ENCODE data around the gene ITPK1.
"Not testable (repeated sequence)": the region's sequence is repeated elsewhere in the genome, so short reads cannot be mapped to it uniquely, and the experiment has no call there.

Gene ITPK1

DNA sequence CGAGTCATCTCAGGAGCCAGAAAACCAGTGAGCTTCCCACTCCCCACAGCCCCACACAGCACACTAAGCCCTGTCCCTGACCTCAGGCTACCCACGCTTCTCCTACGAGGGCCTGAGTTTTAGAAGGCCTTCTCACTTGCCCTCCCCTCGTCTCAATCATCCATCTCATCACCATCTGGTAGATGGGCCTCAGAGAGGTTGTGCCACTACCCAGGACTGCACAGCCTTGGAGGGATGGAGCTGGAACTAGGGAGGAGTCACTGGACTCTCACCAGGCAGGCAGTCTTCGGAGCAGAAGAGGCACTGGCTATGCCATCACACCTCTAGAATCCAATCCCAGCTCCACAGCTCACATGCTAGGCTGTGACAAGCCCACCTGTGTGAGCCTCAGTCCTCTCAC lies 52.3 kb downstream of the ITPK1 start:
- H3K27ac ChIP-seq (ENCODE audit: low read length) = no peak overlapping the region
- H3K4me2 ChIP-seq (ENCODE audit: insufficient read depth, low read length) = no peak overlapping the region
- H3K9me3 ChIP-seq (ENCODE audit: insufficient read depth, low read length, severe bottlenecking) = no peaks in the 10 kb centered on the region
- peaks cover 2% of the 10 kb centered on the region; the same call in 1 of the 2 replicates for H3K79me2 ChIP-seq (ENCODE audit: insufficient read depth, low read length)
- H3K4me1 ChIP-seq (ENCODE audit: insufficient read depth, low read length) = peaks cover 17% of the 10 kb centered on the region
- no peak for TF ChIP-seq EZH2 (IDR thresholded peaks at IDR 0.05; ENCODE audit: borderline replicate concordance, low read depth, low read length, severe bottlenecking)
- TF ChIP-seq, protein P1, sequence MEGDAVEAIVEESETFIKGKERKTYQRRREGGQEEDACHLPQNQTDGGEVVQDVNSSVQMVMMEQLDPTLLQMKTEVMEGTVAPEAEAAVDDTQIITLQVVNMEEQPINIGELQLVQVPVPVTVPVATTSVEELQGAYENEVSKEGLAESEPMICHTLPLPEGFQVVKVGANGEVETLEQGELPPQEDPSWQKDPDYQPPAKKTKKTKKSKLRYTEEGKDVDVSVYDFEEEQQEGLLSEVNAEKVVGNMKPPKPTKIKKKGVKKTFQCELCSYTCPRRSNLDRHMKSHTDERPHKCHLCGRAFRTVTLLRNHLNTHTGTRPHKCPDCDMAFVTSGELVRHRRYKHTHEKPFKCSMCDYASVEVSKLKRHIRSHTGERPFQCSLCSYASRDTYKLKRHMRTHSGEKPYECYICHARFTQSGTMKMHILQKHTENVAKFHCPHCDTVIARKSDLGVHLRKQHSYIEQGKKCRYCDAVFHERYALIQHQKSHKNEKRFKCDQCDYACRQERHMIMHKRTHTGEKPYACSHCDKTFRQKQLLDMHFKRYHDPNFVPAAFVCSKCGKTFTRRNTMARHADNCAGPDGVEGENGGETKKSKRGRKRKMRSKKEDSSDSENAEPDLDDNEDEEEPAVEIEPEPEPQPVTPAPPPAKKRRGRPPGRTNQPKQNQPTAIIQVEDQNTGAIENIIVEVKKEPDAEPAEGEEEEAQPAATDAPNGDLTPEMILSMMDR (IDR thresholded peaks at IDR 0.05; ENCODE audit: borderline replicate concordance, extremely low read depth, low read length, poor library complexity, severe bottlenecking) = no peak
- H3K36me3 ChIP-seq (ENCODE audit: insufficient read depth, low read length) = peaks cover 6% of the 10 kb centered on the region; the same call in 1 of the 2 replicates
- DNase-seq (no peak), ATAC-seq (ENCODE audit: insufficient read depth, low read depth) (no peak)
- no peaks in the 10 kb centered on the region for H3K27me3 ChIP-seq (ENCODE audit: insufficient read depth, low read length, poor library complexity)
- H4K20me1 ChIP-seq (ENCODE audit: insufficient read depth, low read length) = peaks cover 61% of the 10 kb centered on the region
- H2AFZ ChIP-seq (ENCODE audit: low read depth, low read length) = no peak overlapping the region
- H3K9ac ChIP-seq (ENCODE audit: low read depth, low read length) = no peak overlapping the region
- H3K4me3 ChIP-seq (ENCODE audit: low read depth in 1 of 2, low read length in 2 of 2) = no peak overlapping the region

DNA sequence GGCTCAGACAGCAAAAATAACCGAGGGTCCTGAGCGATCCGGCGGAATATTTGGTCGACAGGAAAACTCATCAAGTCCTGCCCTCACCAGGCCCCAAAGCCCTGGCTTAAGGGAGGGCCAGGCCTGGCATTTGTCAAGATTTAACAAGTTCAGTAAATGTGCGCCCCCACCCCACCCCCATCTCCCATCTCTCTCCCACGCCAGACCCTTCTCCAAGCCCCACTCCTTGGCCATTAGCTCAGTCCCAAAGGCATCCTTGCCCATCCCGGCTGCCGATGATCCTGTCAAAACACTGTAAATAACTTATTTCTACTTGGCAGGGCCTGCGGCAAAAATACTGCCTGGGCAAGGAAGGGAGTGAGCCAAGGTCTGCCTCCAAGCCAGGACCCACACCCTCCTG lies 52.8 kb downstream of the ITPK1 start:
- no peak overlapping the region for H3K4me3 ChIP-seq (ENCODE audit: low read depth in 1 of 2, low read length in 2 of 2)
- H3K36me3 ChIP-seq (ENCODE audit: insufficient read depth, low read length) = peaks cover 6% of the 10 kb centered on the region; the same call in 1 of the 2 replicates
- TF ChIP-seq, protein P1 (IDR thresholded peaks at IDR 0.05; ENCODE audit: borderline replicate concordance, extremely low read depth, low read length, poor library complexity, severe bottlenecking) = no peak
- no peak for TF ChIP-seq EZH2 (IDR thresholded peaks at IDR 0.05; ENCODE audit: borderline replicate concordance, low read depth, low read length, severe bottlenecking)
- peaks cover 17% of the 10 kb centered on the region for H3K4me1 ChIP-seq (ENCODE audit: insufficient read depth, low read length)
- no peaks in the 10 kb centered on the region for H3K9me3 ChIP-seq (ENCODE audit: insufficient read depth, low read length, severe bottlenecking)
- ATAC-seq (ENCODE audit: insufficient read depth, low read depth) = no peak
- no peaks in the 10 kb centered on the region for H3K27me3 ChIP-seq (ENCODE audit: insufficient read depth, low read length, poor library complexity)
- peaks cover 2% of the 10 kb centered on the region; the same call in 1 of the 2 replicates for H3K79me2 ChIP-seq (ENCODE audit: insufficient read depth, low read length)
- no peak overlapping the region for H2AFZ ChIP-seq (ENCODE audit: low read depth, low read length)
- H3K27ac ChIP-seq (ENCODE audit: low read length) = no peak overlapping the region
- no peak overlapping the region for H3K4me2 ChIP-seq (ENCODE audit: insufficient read depth, low read length)
- no peak overlapping the region for H3K9ac ChIP-seq (ENCODE audit: low read depth, low read length)
- DNase-seq = no peak
- peaks cover 59% of the 10 kb centered on the region for H4K20me1 ChIP-seq (ENCODE audit: insufficient read depth, low read length)

DNA sequence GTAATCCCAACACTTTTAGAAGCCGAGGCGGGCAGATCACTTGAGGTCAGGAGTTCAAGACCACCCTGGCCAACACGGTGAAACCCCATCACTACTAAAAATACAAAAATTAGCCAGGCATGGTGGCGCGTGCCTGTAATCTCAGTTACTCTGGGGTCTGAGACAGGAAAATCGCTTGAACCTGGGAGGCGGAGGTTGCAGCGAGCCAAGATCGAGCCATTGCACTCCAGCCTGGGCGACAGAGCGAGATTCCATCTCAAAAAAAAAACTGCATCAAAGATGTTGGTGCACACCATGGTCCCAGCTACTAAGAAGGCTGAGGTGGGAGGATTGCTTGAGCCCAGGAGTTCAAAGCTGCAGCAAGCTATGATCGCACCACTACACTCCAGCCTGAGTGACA lies 53.7 kb downstream of the ITPK1 start:
- H3K9ac ChIP-seq (ENCODE audit: low read depth, low read length); H3K9me3 ChIP-seq (ENCODE audit: insufficient read depth, low read length, severe bottlenecking); H3K4me2 ChIP-seq (ENCODE audit: insufficient read depth, low read length); DNase-seq; H3K36me3 ChIP-seq (ENCODE audit: insufficient read depth, low read length); H3K79me2 ChIP-seq (ENCODE audit: insufficient read depth, low read length); H2AFZ ChIP-seq (ENCODE audit: low read depth, low read length); H3K4me3 ChIP-seq (ENCODE audit: low read depth in 1 of 2, low read length in 2 of 2); H3K27ac ChIP-seq (ENCODE audit: low read length); ATAC-seq (ENCODE audit: insufficient read depth, low read depth); H3K27me3 ChIP-seq (ENCODE audit: insufficient read depth, low read length, poor library complexity): not testable (repeated sequence)
- Histone ChIP-seq H4K20me1 (ENCODE audit: insufficient read depth, low read length) (peaks cover 67% of the 10 kb centered on the region), H3K4me1 (ENCODE audit: insufficient read depth, low read length) (peaks cover 15% of the 10 kb centered on the region)

DNA sequence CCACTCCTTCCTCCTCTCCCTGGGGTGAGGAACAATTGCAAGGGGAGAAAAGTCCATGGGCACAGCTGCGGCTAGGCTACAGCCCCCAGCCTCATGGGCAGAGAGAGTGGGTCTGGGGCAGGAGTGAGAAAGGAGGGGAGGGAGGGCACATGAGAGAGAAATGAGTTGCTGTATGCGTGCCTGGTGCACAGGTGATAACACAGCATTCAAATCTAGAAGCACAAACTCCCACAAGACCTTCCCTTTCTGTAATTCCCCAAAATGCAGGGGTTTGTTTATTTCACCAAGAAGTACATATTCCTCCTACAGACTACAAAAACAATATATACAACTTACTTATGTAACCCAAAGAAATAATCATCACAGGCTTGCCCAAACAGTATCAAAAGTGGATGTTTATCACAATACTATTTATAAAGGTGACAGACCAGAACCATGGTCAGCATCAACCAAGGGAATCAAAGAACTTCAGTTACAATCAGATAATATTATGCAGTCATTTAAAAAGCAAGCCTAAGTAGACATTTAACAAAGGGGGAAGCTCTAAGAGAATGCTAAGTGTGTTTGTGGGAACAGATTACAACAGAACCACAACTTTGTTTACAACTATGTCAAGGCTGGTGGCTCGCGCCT lies 54.2 kb downstream of the ITPK1 start:
- no peak overlapping the region for H2AFZ ChIP-seq (ENCODE audit: low read depth, low read length)
- TF ChIP-seq, protein P1 (IDR thresholded peaks at IDR 0.05; ENCODE audit: borderline replicate concordance, extremely low read depth, low read length, poor library complexity, severe bottlenecking) = no peak
- TF ChIP-seq EZH2 (IDR thresholded peaks at IDR 0.05; ENCODE audit: borderline replicate concordance, low read depth, low read length, severe bottlenecking) = no peak
- H4K20me1 ChIP-seq (ENCODE audit: insufficient read depth, low read length) = peaks cover 65% of the 10 kb centered on the region
- H3K4me3 ChIP-seq (ENCODE audit: low read depth in 1 of 2, low read length in 2 of 2) = no peak overlapping the region
- H3K36me3 ChIP-seq (ENCODE audit: insufficient read depth, low read length) = no peaks in the 10 kb centered on the region; the same call in 1 of the 2 replicates
- no peak overlapping the region for H3K9ac ChIP-seq (ENCODE audit: low read depth, low read length)
- ATAC-seq (ENCODE audit: insufficient read depth, low read depth) (no peak), DNase-seq (no peak)
- H3K27ac ChIP-seq (ENCODE audit: low read length) = no peak overlapping the region
- no peaks in the 10 kb centered on the region for H3K27me3 ChIP-seq (ENCODE audit: insufficient read depth, low read length, poor library complexity)
- peaks cover 2% of the 10 kb centered on the region; the same call in 1 of the 2 replicates for H3K79me2 ChIP-seq (ENCODE audit: insufficient read depth, low read length)
- peaks cover 9% of the 10 kb centered on the region for H3K4me1 ChIP-seq (ENCODE audit: insufficient read depth, low read length)
- no peaks in the 10 kb centered on the region for H3K9me3 ChIP-seq (ENCODE audit: insufficient read depth, low read length, severe bottlenecking)
- H3K4me2 ChIP-seq (ENCODE audit: insufficient read depth, low read length) = no peak overlapping the region

All from DND-41 (cell line).